Muscle layer of duodenum (tissue), 2 donors: ENCODE results near the gene SNN.

ENCODE experiments used
- H3K27ac ChIP-seq: one replicate; pipeline ENCODE4 v1.7.0; 2013; ENCODE audit warnings: mild to moderate bottlenecking, low read length
- H3K27me3 ChIP-seq: one replicate; pipeline ENCODE4 v1.7.0; 2013; ENCODE audit warnings: low read depth, mild to moderate bottlenecking, control low read depth, low read length
- H3K36me3 ChIP-seq, 2 donors: one replicate each; pipeline ENCODE4 v1.7.0; 2013; ENCODE audit warnings: low read length in 2 of 2, control low read depth in 1 of 2, mild to moderate bottlenecking in 1 of 2; ENCODE audit not compliant: insufficient read depth in 2 of 2, control insufficient read depth in 1 of 2
- H3K4me1 ChIP-seq, 2 donors: one replicate each; pipeline ENCODE4 v1.7.0; 2013; ENCODE audit warnings: low read length in 2 of 2, mild to moderate bottlenecking in 2 of 2, control low read depth in 1 of 2, moderate library complexity in 1 of 2; ENCODE audit not compliant: insufficient read depth in 2 of 2, control insufficient read depth in 1 of 2
- H3K4me3 ChIP-seq, 2 donors: one replicate each; pipeline ENCODE4 v1.7.0; 2013; ENCODE audit warnings: low read length in 2 of 2, low read depth in 1 of 2, mild to moderate bottlenecking in 1 of 2
- H3K9me3 ChIP-seq, 2 donors: one replicate each; pipeline ENCODE4 v1.7.0; 2013; ENCODE audit warnings: low read length in 2 of 2, control low read depth in 1 of 2, mild to moderate bottlenecking in 1 of 2; ENCODE audit not compliant: control insufficient read depth in 1 of 2
- donor health status: healthy.

Gene SNN

DNA sequence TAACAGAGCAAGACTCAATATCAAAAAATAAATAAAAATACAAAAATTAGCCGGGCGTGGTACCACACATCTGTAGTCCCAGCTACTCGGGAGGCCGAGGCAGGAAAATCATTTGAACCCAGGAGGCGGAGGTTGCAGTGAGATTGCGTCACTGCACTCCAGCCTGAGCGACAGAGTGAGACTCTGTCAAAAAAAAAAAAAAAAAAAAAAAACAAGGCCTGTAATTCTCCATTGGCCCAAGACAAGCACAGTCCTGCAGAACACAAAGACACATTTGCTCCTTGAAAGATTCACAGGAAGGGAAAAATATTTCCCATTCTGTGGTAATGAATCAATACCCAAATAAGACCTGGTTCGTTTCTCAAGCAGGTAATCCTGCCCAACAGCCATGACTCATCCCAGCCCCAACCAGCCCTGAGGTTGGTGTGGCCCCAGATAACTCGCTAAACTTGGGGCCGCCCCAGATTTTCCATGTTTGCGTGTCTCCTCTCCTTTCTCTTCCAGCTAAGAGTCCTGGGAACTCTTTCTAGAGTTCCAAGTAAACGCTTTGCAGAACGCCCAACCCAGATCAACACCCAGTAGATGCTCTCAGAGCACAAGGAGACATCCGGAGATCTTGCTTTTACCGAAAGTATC lies 40.3 kb upstream of the SNN start:
- Histone ChIP-seq H3K4me3 (no peak overlapping the region), H3K27ac (no peak overlapping the region), H3K9me3 (no peaks in the 10 kb centered on the region), H3K27me3 (no peaks in the 10 kb centered on the region), H3K36me3 (no peaks in the 10 kb centered on the region), H3K4me1 (peaks cover 0 to 5% of the 10 kb centered on the region in 2 donors)

DNA sequence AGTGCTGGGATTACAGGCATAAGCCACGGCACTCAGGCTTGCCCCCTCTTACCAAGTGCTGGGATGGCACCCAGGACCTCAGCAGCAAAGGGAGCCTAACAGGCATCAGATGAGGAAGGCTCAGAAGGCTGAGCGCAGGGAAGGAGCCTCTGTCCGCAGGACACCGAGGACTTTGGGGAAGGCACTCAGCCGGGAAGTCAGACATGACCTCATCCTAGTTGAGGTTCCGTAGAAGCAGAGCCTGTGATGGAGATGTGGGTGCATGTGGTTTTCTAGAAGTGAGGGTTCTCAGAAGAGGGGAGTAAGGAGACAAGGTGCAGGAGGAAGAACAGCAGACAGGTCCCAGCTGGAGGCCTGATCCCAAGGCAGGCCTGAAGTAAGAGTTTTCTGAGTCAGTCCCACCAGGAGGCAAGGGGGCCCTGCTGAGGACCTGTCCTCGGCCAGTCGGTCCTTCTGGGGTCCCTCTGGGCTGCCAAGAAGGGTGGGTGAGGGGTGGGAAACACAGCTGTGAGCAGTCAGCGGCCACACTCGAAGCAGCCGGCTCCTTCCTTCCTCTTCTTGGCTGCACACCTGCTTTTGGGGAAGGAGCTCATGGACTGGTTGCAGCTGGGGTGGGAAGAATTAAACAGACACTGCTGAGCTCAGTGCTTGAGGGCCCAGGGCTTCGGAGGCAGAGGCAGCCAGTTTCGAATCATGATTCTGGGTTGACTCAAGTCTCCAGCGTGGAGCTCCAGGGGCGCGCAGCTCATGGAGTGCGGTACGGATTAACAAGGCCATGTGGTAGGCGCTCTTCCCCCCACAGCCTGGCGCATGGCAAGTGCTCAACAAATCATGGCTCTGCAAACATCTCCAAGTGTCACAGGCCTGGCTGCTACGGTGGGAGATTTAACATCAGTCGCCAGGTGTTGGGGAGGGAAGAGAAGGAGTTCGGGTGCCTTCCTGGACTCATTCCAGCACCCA lies 38.9 kb upstream of the SNN start:
- Histone ChIP-seq H3K4me3 (no peak overlapping the region), H3K9me3 (no peaks in the 10 kb centered on the region), H3K27me3 (no peaks in the 10 kb centered on the region), H3K4me1 (peaks cover 3 to 5% of the 10 kb centered on the region in 2 donors), H3K27ac (peak overlapping the region; percentile 20), H3K36me3 (no peaks in the 10 kb centered on the region)

DNA sequence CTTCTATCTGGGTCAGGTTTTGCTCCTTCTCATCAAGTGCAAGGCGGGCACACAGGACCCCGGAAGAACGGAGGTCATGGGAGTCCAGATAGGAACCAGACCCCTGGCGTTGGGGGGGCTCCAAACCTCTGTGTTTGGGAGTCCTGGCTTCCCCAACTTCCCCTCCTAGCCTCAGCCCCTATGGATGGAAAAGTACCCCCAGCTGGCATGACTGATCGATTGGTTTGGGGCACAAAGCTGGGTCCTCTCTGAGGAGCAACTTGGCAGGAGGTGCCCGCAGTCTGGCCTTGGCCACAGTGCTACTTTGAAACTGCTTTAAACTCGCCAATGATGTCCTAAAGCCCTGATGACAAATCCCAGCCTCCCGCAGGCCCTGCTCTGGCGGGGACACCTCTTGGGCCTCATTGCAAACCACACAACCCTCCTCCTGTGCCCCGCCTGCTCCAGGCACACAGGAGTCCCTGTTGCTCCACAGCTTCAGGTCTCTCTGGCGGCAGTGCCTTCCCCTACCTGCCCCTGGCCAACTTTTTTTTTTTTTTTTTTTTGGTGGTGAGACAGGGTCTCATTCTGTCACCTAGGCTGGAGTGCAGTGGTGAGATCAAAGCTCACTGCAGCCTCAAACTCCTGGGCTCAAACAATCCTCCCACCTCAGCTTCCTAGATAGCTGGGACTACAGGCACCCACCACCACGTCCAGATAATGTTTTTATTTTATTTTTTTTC lies 38.0 kb upstream of the SNN start:
- peak overlapping the region; percentile 20 for H3K27ac ChIP-seq
- no peak overlapping the region for H3K4me3 ChIP-seq
- no peaks in the 10 kb centered on the region for H3K9me3 ChIP-seq
- H3K36me3 ChIP-seq, result no peaks in the 10 kb centered on the region
- H3K4me1 ChIP-seq, result peaks cover 3 to 5% of the 10 kb centered on the region in 2 donors
- no peaks in the 10 kb centered on the region for H3K27me3 ChIP-seq

DNA sequence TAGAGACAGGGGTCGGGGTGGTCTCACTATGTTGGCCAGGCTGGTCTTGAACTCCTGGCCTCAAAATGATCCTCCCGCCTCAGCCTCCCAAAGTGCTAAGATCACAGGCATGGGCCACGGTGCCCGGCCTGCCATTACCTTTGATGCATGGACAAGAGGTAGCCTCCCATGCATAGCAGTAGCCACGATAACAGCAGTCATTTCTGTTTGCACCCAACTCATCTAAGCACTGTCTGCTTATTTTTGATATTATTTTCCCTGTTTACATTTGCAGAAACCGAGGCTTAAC lies 37.5 kb upstream of the SNN start:
- Histone ChIP-seq H3K27me3 (no peaks in the 10 kb centered on the region), H3K27ac (no peak overlapping the region), H3K9me3 (no peaks in the 10 kb centered on the region), H3K4me3 (no peak overlapping the region), H3K4me1 (peaks cover 3 to 5% of the 10 kb centered on the region in 2 donors), H3K36me3 (no peaks in the 10 kb centered on the region)

DNA sequence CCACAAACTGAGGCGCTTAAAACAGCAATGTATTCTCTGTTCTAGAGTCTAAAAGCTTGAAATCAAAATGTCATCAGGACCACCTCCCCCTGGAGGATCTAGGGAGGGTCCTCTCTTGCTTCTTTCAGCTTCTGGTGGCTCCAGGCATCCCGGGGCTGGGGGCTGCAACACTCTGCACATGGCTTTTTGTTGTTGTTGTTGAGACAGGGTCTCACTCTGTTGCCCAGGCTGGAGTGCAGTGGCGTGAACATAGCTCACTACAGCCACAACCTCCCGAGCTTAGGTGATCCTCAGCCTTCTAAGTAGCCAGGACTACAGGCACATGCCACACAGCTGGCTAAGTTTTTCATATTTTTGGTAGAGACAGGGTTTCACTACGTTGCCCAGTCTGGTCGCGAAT lies 37.0 kb upstream of the SNN start:
- no peaks in the 10 kb centered on the region for H3K27me3 ChIP-seq
- H3K36me3 ChIP-seq, result no peaks in the 10 kb centered on the region

DNA sequence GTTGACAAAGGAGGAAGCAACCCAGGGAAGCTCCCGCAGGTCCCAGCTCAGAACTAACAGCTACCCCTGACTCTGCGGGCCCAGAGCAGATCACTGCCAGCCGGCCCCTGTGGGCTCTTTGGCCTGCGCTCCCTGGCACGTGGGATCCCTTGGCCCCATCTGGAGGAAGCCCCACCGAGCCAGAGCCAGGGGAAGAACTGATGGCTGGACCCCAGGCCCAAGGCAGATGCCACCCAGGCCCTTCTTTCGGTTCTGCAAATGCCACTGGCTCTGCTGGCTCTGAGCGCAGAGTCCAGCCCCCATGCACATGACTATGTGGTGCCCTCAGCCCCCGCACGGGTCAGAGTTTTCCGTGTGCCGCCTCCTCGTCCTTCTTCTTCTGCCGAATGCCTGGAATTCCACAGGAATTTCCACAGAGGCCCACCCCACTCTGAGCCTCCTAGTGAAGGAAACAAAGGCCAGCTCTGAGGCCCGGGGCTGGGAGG lies 35.8 kb upstream of the SNN start:
- peak overlapping the region in 1 of 2 donors; percentile 2 for H3K4me3 ChIP-seq
- no peaks in the 10 kb centered on the region for H3K9me3 ChIP-seq
- H3K27ac ChIP-seq, result peak overlapping the region; percentile 39
- H3K27me3 ChIP-seq, result no peaks in the 10 kb centered on the region
- H3K36me3 ChIP-seq, result no peaks in the 10 kb centered on the region
- peaks cover 3 to 5% of the 10 kb centered on the region in 2 donors for H3K4me1 ChIP-seq

More for the DNA sequence above, 37.0 kb upstream of the SNN start:
- Histone ChIP-seq H3K9me3 (no peaks in the 10 kb centered on the region), H3K4me3 (no peak overlapping the region), H3K4me1 (peaks cover 3 to 5% of the 10 kb centered on the region in 2 donors), H3K27ac (no peak overlapping the region)

DNA sequence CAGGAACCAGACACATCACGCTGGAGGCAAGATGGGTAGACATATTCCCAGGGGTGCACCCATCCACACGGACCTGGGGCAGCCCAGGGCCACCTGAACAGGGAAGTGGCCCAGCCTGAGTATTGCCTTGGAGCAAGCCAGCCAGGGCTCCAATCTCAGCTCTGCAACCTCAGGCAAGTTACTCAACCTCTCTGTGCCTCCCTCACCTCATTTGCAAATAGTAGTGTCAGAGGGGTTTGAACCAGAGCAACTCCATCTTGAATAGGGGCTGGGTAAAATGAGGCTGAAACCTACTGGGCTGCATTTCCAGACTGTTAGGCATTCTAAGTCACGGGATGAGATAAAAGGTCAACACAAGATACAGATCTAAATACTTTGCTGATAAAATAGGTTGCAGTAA lies 35.1 kb upstream of the SNN start:
- H3K4me1 ChIP-seq, result peaks cover 3 to 5% of the 10 kb centered on the region in 2 donors

DNA sequence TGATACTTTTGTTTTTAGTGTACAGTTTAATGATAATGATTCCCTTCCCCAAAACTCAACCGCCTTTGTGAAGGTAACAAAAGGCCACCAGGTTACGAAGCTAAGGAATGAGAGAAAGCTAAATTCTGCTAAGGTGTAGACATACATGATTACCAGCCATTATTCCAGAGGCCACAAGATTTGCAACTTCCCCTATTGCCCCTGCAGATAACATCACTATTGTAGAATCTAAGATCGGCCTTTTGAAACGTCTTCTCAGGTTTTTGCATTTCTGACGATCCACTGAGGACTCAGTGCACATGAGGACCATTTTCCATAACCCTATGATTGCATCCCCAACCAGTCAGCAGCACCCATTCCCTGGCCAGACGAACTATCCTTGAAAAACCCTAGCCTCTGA lies 33.9 kb upstream of the SNN start:
- Histone ChIP-seq H3K27me3 (no peaks in the 10 kb centered on the region), H3K36me3 (no peaks in the 10 kb centered on the region), H3K9me3 (no peaks in the 10 kb centered on the region), H3K27ac (no peak overlapping the region), H3K4me1 (peaks cover 3 to 5% of the 10 kb centered on the region in 2 donors), H3K4me3 (no peak overlapping the region)

More for the DNA sequence above, 35.1 kb upstream of the SNN start:
- no peaks in the 10 kb centered on the region for H3K27me3 ChIP-seq
- no peaks in the 10 kb centered on the region for H3K36me3 ChIP-seq
- H3K27ac ChIP-seq, result no peak overlapping the region
- H3K4me3 ChIP-seq, result peak overlapping the region in 1 of 2 donors; percentile 2
- no peaks in the 10 kb centered on the region for H3K9me3 ChIP-seq

DNA sequence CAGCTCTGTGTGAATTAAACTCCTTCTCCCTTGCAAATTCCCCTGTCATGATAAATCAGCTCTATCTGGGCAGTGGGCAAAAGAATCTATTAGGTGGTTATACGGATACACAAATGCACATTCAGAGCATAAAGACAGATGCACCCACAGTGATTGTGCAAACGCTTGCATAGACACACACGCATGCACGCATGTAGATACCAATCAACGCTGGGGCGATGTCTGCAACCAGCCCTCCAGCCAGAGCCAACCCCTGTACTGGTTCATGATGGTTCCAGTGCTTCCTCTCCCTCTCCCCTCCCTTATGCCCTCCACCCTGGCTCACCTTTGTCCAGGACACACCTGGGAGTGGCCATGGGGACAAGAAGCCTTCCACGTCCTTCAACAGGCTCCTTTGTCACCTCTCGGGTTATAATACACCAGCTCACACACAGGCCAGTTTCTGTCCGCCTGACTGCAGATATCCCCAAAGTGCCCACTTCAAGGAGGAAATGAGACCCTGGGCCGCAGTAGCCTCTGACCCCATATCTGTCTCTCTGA lies 33.1 kb upstream of the SNN start:
- Histone ChIP-seq H3K27me3 (no peaks in the 10 kb centered on the region), H3K4me1 (peaks cover 3 to 9% of the 10 kb centered on the region in 2 donors), H3K9me3 (no peaks in the 10 kb centered on the region), H3K4me3 (no peak overlapping the region), H3K36me3 (no peaks in the 10 kb centered on the region), H3K27ac (no peak overlapping the region)

DNA sequence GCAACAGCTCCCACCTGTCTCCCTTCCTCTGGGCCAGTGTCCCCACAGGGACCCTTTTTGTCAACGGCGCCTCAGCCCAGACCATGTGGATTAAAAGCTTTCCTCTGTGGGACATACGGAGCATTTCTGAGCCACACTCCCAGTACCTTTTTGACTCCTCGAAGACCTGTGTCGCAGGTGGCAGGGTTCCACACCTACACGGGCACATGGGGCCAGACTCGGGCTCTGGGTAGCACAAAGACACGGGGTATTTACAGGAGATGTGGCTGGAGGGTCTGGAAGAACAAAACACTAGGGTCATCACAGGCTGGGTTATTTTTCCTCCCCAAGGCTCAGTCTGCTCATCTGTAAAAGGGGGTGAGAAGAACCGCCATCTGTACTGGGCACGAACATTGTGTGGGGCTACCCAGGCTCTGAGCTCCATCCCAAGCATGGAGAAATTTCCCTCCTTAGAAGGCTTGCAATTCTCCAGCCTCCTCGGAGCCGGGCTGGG lies 32.5 kb upstream of the SNN start:
- Histone ChIP-seq H3K27me3 (no peaks in the 10 kb centered on the region), H3K4me3 (no peak overlapping the region), H3K27ac (no peak overlapping the region)

More for the DNA sequence above, 32.5 kb upstream of the SNN start:
- Histone ChIP-seq H3K4me1 (peaks cover 3 to 13% of the 10 kb centered on the region in 2 donors), H3K9me3 (no peaks in the 10 kb centered on the region), H3K36me3 (no peaks in the 10 kb centered on the region)
